ENCODE data around the gene ENC1. TPM values are rescaled to one million over a fixed set of nuclear protein-coding genes. Genes with fewer than 3 reads are reported as not detected.

ENC1 gene
- 10 to 100 TPM; 21.4 to 63.1 (median 28.5) TPM for total RNA-seq
- polyA plus RNA-seq: 10 to 100 TPM; 21.3 to 26.3 TPM

- FAIRE-seq (no peak), DNase-seq (peak; percentile 82 to 95 (median 86)), ATAC-seq (peak; percentile 81 to 89 (median 88))
- intact Hi-C loops (cut with DNase I): loop anchor here in 1 of 3 donors (5.0 to 10.0 kb wide), 2 partner anchors 238 to 586 kb away; no protein-coding TSS in a partner anchor
- 1% methylated on average over 59 of the region's 59 CpGs for WGBS, 2 donors
- H3K4me1 ChIP-seq: peaks cover 0 to 10% (median 0%) of the 10 kb centered on the region in 3 donors
- H3K36me3 ChIP-seq: peaks cover 0 to 4% (median 0%) of the 10 kb centered on the region in 3 donors
- TF ChIP-seq CTCF (IDR thresholded peaks at IDR 0.05): peak; percentile 23 to 65 (median 46)
- peak within 1 kb of the TSS; percentile 72 to 95 (median 84) for H3K27ac ChIP-seq
- H3K27me3 ChIP-seq: no peaks in the 10 kb centered on the region
- peak within 1 kb of the TSS; percentile 64 to 81 (median 78) for H3K4me3 ChIP-seq
- H3K9me3 ChIP-seq: no peaks in the 10 kb centered on the region
Measured at GRCh38 chr5:74640450-74640953, at the start of gene ENC1. ENC1 (minus strand) TSS chr5:74640728; CDS start chr5:74636485, 4,243 bp downstream.

DNA sequence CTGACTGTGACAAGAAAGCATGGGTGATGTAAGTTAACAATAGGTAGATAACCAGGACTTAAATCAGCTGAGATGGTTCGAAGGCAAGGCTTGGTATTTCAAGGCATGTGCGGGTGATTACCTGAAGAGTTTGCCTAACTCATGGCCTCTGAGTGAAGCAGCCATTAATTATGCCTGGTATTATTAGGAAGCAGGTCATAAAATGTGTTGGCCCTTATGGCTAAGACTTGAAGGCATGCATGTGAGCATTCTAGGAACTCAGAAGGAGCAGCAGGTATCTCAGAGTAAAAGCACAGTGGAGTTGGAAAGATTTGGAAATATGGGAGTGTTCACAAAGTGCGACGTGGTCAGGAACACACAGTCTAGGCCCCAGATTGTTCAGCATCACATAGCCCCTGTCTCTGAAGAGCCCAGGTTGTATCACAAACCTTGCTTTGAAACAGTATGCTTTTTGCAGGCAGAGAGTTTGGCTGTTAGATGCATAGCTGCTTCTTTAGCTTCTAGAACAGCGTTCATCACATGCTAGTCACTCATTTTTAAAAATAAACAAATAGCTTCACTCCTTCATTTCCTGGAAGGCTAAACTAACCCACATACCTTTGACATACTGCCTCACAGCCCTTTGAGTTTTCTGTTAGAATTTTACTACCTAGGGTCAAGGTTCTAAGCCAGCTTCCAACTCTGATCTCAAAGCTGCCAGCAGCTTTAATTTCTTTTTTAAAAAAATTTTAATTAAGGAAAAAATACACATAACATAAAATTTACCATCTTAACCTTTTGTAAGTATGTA, 46.6 kb upstream of the ENC1 start:
- Histone ChIP-seq H3K27me3 (no peaks in the 10 kb centered on the region), H3K4me1 (peaks cover 0 to 12% (median 0%) of the 10 kb centered on the region in 3 donors), H3K27ac (no peak overlapping the region), H3K4me3 (peak overlapping the region in 1 of 4 donors; percentile 87), H3K9me3 (no peaks in the 10 kb centered on the region), H3K36me3 (peaks cover 0 to 10% (median 0%) of the 10 kb centered on the region in 3 donors)
- WGBS, 2 donors: 70 to 78% methylated on average over 5 of the region's 5 CpGs
- FAIRE-seq (no peak), DNase-seq (no peak), ATAC-seq (no peak)
- intact Hi-C loops (cut with DNase I): no loop called here
- TF ChIP-seq CTCF (IDR thresholded peaks at IDR 0.05): no peak

DNA sequence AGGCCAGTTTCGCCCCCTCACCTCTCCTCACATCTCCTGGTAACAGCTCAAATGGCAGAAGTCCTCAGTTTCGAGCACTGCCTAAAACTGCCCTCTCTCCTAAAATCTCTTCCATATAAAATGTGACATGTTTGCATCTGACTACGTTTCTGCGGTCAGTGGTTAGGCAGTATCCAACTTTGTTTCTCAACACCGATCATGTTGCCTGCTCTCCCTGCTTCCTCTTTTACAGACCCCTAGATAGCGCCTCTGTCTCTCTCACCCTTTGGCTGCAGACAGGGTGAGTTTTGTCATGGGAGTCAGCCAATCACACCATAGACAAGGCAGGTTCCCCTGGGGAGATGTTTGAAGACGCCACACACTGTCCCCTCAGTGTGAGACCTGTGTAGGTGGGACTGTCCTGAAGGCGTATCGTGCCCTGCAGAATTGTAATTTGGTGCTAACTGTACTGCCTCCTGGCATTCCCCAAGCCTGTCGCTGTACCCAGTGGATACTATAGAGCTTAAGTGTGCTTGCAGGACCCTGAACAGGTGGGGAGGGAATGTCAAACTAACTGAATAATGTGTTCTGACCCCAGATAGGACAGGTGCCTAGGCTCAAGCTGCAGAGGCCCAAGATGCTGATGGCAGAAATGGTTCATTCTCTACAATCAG, 45.6 kb upstream of the ENC1 start:
- Histone ChIP-seq H3K9me3 (no peaks in the 10 kb centered on the region), H3K4me1 (peaks cover 0 to 12% (median 0%) of the 10 kb centered on the region in 3 donors), H3K27me3 (no peaks in the 10 kb centered on the region), H3K36me3 (peaks cover 0 to 10% (median 0%) of the 10 kb centered on the region in 3 donors), H3K4me3 (peak overlapping the region; percentile 75 to 87 (median 82)), H3K27ac (peak overlapping the region in 2 of 4 donors; percentile 87 to 88)
- peak in 3 of 4 donors; percentile 5 to 51 (median 40) for ATAC-seq
- no peak for FAIRE-seq
- TF ChIP-seq CTCF (IDR thresholded peaks at IDR 0.05): no peak
- intact Hi-C loops (cut with DNase I): no loop called here
- no peak for DNase-seq
- WGBS, 2 donors: 39 to 48% methylated on average over 10 of the region's 10 CpGs

DNA sequence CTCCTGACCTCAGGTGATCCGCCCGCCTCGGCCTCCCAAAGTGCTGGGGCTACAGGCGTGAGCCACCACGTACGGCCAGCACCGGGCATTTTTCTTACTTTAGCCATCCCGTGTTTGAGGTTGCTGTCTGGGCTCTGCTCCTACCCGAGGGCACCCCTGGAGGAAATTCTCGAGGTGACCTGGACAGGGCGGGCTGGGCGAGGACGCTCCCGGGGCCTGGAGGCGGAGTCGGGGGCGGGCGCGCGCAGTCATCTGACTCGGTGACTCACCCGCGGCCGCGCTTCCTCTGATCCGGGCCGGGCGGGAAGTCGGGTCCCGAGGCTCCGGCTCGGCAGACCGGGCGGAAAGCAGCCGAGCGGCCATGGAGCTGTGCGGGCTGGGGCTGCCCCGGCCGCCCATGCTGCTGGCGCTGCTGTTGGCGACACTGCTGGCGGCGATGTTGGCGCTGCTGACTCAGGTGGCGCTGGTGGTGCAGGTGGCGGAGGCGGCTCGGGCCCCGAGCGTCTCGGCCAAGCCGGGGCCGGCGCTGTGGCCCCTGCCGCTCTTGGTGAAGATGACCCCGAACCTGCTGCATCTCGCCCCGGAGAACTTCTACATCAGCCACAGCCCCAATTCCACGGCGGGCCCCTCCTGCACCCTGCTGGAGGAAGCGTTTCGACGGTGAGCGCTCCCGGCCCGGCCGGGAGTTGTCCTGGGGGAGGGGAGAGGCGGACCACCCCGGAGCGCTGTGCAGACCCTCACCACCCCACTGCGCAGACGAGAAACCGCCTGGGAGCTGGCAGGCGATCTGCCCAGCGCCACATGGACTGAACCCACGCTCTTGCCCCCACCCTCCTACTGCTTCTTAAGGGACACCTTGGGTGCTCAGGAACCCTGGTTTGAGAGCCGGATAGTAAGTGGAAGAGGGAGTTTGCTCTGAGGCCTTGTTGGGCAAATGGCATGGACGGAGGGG, 44.6 kb upstream of the ENC1 start, which contains the start of gene HEXB:
TSS of gene HEXB (plus strand) at position 334 of the 952 bp plus-strand sequence. CDS start at position 362, 28 bp downstream.
- DNase-seq (peak; percentile 88 to 97 (median 92)), ATAC-seq (peak; percentile 96 to 98 (median 98)), FAIRE-seq (no peak)
- peaks cover 0 to 8% (median 0%) of the 10 kb centered on the region in 3 donors for H3K36me3 ChIP-seq
- H3K27me3 ChIP-seq: no peaks in the 10 kb centered on the region
- H3K4me1 ChIP-seq: peaks cover 0 to 12% (median 0%) of the 10 kb centered on the region in 3 donors
- H3K9me3 ChIP-seq: no peaks in the 10 kb centered on the region
- TF ChIP-seq CTCF (IDR thresholded peaks at IDR 0.05): no peak
- WGBS, 2 donors: 0 to 3% methylated on average over 50 to 78 of the region's 78 CpGs
- intact Hi-C loops (cut with DNase I): no loop called here
- peak within 1 kb of the TSS; percentile 69 to 88 (median 85) for H3K27ac ChIP-seq
- peak within 1 kb of the TSS; percentile 75 to 87 (median 82) for H3K4me3 ChIP-seq

Data from pancreas (tissue), 10 donors.